Measurements from ENCODE around the gene SPHK1.

The SPHK1 gene

DNA sequence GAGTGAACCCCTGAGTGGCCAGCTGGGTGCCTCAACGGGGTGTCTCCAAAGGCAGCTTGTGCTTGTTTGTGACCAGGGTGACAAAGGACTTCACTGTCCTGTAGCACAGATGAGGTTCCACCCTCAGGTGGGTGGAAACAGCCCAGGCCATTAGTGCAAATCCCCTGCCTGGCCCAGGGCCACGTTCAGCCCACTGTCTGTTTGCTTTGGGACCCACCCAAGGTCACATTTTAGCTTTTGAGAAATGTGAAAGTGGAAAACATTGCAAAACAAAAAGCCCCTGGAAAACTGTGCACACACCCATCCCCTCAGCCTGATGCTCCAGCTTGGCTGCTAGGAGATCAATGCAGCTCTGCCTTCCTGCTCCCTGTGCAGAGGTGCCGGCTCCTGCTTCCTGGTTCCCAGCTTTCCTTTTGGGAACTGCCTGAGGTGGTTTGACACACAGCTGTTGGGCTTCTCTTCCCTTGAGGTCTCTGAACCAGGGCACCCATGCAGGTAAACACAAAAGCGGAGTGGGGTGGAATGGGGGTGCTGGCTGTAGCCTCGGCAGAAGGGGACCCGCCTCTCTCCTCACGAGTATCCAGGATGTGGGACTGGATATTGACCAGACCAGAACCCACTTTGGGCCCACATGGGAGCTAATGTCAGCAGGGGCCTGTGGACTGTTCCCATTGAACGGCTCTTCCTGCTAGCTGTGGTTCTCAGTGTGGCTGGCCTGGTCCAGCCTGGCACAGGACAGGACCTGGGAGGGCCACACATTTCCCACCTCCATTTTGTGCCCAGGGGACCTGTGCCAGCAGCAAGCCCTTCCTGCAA is 7.9 kb upstream of the SPHK1 start:
- DNase-seq (ENCODE audit: low spot score): no peak
- peak overlapping the region; percentile 95 for H3K27ac ChIP-seq
- TF ChIP-seq, protein P1, sequence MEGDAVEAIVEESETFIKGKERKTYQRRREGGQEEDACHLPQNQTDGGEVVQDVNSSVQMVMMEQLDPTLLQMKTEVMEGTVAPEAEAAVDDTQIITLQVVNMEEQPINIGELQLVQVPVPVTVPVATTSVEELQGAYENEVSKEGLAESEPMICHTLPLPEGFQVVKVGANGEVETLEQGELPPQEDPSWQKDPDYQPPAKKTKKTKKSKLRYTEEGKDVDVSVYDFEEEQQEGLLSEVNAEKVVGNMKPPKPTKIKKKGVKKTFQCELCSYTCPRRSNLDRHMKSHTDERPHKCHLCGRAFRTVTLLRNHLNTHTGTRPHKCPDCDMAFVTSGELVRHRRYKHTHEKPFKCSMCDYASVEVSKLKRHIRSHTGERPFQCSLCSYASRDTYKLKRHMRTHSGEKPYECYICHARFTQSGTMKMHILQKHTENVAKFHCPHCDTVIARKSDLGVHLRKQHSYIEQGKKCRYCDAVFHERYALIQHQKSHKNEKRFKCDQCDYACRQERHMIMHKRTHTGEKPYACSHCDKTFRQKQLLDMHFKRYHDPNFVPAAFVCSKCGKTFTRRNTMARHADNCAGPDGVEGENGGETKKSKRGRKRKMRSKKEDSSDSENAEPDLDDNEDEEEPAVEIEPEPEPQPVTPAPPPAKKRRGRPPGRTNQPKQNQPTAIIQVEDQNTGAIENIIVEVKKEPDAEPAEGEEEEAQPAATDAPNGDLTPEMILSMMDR (conservative IDR thresholded peaks at IDR 0.05; ENCODE audit: low read depth): no peak
- ChIA-PET CTCF (interaction anchor here (0.6 to 2.2 kb wide), 3 partner anchors 9 to 302 kb away, joined by 3 to 11 read pairs (median 3); no protein-coding TSS in a partner anchor), POLR2A (ENCODE audit: low non-redundant PET) (no interaction called here)

GRCh38 chr17:76378548-76379274 is 5.7 kb upstream of the SPHK1 start:
- CTCF ChIA-PET: interaction anchor here (0.7 kb wide), 1 partner anchor 19 kb away, joined by 4 read pairs; no protein-coding TSS in a partner anchor
- DNase-seq (ENCODE audit: low spot score): no peak
- H3K27ac ChIP-seq: peak overlapping the region; percentile 11; the same call in 1 of the 2 replicates
- POLR2A ChIA-PET (ENCODE audit: low non-redundant PET): no interaction called here
- TF ChIP-seq, protein P1 (conservative IDR thresholded peaks at IDR 0.05; ENCODE audit: low read depth): no peak

GRCh38 chr17:76379275-76379641 is 5.2 kb upstream of the SPHK1 start:
- POLR2A ChIA-PET (ENCODE audit: low non-redundant PET): no interaction called here
- CTCF ChIA-PET: no interaction called here
- no peak for DNase-seq (ENCODE audit: low spot score)

GRCh38 chr17:76379646-76380376 is 4.6 kb upstream of the SPHK1 start:
- CTCF ChIA-PET: interaction anchor here (0.7 to 1.2 kb wide), 2 partner anchors 14 to 26 kb away, joined by 3 to 7 read pairs; partner anchors contain the start of gene PRPSAP1
- peak overlapping the region; percentile 96 for H3K27ac ChIP-seq
- POLR2A ChIA-PET (ENCODE audit: low non-redundant PET): interaction anchor here (0.6 kb wide), 1 partner anchor 69 kb away, joined by 4 read pairs; no protein-coding TSS in a partner anchor
- TF ChIP-seq, protein P1 (conservative IDR thresholded peaks at IDR 0.05; ENCODE audit: low read depth): no peak
- no peak for DNase-seq (ENCODE audit: low spot score)

More at GRCh38 chr17:76379275-76379641, 5.2 kb upstream of the SPHK1 start:
- TF ChIP-seq, protein P1 (conservative IDR thresholded peaks at IDR 0.05; ENCODE audit: low read depth): no peak
- H3K27ac ChIP-seq: peak overlapping the region; percentile 96

GRCh38 chr17:76381633-76382350 is 2.6 kb upstream of the SPHK1 start:
- no peak for DNase-seq (ENCODE audit: low spot score)
- TF ChIP-seq, protein P1 (conservative IDR thresholded peaks at IDR 0.05; ENCODE audit: low read depth): no peak
- ChIA-PET CTCF (interaction anchor here (0.6 to 3.4 kb wide), 6 partner anchors 10 to 389 kb away, joined by 3 to 19 read pairs (median 3); no protein-coding TSS in a partner anchor), POLR2A (ENCODE audit: low non-redundant PET) (no interaction called here)
- peak overlapping the region; percentile 96 for H3K27ac ChIP-seq

All from RWPE1 (cell line).